ENCODE measurements around the gene CPNE4.

CPNE4 gene

DNA sequence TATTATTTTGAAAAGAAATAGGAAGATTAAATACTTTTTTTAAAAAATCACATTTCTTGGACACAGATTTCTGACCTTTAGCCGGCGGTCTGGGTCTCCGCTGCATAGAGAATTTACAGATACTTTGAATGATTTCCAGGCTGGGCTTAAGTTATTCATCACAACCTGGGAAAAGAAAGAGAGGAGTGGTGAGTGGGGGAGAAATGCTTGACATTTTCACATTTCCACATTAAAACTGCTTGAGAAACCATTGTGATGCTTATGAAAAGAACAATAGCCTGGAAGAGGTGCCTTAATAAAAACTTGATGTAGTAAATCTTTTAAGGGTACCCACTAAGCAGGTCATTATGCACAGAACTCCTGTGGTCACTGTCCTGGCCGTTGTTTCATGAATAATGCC, 365.2 kb downstream of the CPNE4 start:
- DNase-seq: no peak

- no peak for DNase-seq
These were observed 376.0 kb downstream of the CPNE4 start for GRCh38 chr3:131658771-131659170.

- DNase-seq: no peak
These were observed 376.7 kb downstream of the CPNE4 start for GRCh38 chr3:131658115-131658514.

GRCh38 chr3:131655070-131655690, 379.6 kb downstream of the CPNE4 start:
- DNase-seq: no peak

- no peak for DNase-seq
These were observed 389.2 kb downstream of the CPNE4 start for GRCh38 chr3:131645638-131646037.

DNA sequence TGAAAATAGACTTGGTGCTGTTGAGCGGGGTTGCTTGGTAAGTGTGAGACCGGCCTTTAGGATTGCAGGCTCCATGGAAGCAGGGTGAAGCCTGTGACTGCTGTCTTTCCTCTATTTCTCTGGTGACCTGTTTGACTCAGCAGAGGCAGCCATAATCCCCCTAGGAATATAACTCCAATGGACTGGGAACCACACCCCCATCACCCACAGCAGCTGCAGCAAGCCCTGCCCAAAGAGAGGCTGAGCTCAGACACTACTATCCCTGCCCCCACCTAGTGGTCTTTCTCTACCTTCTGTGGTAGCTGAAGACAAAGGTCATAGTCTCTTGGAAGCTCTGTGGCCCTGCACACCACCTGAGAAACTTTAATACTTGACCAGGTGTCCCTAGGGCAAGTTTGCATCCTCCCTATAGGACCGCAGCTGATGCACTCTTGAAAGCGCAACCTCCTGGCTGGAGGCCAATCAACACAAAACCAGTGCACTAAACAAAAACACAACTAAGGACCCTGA, 398.5 kb downstream of the CPNE4 start:
- no peak for DNase-seq

- DNase-seq: peak in 1 of 3 donors; percentile 17
These were observed 404.0 kb downstream of the CPNE4 start for GRCh38 chr3:131630807-131631206.

- peak; percentile 46 to 64 (median 54) for DNase-seq
These were observed 404.7 kb downstream of the CPNE4 start for GRCh38 chr3:131630097-131630496.

- no peak for DNase-seq
These were observed 411.4 kb downstream of the CPNE4 start for GRCh38 chr3:131623431-131623830.

GRCh38 chr3:131622726-131623125, 412.1 kb downstream of the CPNE4 start:
- no peak for DNase-seq

- DNase-seq: no peak
These were observed 413.8 kb downstream of the CPNE4 start for GRCh38 chr3:131620977-131621376.

DNA sequence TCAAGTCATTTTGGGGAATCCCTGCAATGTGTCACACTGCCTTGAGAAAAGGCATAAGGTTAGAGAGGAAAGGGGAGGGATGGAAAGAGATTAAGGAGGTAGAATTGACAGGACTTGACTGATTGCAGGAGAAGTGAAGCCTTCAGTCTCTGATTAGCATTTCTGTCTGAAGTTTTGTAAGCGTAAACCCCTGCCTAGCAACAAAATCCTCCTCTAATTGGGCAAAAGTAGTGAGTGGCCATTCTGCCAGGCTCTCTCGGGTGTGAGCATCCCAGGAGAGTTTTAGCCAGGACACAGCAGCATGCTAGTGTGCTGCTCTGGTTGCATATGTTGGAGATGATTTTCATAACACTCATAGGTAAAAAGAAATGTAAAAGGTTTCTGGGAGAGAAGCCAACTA, 415.0 kb downstream of the CPNE4 start:
- no peak for DNase-seq

- no peak for DNase-seq
These were observed 418.1 kb downstream of the CPNE4 start for GRCh38 chr3:131616719-131617118.

DNA sequence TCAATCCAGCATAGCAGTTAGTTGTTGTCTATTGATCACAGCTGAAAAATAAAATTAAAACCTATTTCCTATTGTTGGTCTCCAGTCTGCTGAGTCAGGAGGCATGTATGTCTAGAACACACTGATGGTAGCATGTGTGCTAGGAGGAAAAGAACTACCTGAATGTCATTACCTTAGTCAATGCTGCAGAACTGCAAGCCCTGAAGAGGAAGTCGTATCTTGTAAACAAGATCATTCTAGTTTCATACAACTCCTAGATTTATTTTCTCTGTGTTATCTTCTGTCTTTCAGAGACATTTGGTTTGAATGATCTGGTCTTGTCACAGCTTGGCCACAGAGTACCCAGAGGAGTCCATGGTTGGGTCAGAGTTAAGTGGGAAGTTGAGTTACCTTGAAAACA, 422.1 kb downstream of the CPNE4 start:
- no peak for DNase-seq

DNA sequence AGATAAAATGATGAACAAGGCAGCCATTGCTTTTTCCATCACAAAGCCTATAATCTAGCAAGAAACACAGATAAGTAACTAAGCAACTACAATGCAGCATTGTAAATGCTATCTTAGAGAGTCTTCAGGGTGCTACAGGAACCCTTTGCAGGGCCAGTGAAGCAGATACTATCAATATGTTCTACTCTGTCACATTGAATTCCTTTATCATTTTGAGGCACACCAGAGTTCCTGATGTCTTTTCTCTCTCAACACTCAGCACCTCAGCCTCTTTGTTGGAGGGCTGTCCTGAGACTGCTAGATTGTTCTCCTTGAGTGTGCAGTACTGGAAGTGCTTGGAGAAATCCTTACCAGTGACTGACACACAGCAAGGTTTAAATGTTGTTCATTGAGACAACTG, 424.6 kb downstream of the CPNE4 start:
- no peak for DNase-seq

DNA sequence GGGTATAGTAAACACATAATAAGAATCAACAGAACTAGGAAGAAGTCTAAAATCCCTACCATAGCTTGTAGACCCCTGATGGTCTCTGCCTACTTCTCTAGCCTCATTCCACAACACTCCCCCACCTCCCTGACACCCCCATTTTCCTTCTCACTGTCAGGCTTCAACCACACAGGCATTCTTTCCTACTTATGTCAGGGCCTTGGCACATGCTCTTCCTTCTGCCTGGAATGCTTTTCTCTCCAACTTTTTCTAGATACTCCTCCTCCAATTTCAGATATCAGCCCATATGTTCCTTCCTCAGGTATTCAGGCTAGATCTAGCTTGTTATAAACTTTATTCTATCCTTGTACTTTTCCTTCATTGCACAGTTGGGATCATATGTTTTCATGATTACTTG, 426.1 kb downstream of the CPNE4 start:
- no peak for DNase-seq

DNA sequence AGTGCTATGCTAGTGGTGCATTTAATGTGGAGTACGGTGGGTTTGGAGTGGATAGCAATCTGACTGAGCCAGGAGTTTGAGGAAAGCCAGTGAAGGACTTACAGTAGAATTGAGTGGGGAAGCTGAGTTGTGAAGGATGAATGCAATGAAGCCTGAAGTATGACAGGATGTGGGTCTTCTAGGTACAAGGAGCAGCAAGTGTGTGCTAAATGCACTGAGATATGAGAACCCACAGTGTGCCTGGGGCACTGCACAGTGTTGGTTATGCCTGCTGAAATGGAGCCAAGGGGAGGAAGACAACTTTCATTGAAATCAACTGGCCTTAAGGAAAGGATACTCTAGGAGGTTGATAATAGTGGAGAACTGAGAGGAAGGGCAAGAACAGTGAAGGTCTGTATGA, 426.5 kb downstream of the CPNE4 start:
- DNase-seq: no peak

GRCh38 chr3:131605916-131606315, 428.9 kb downstream of the CPNE4 start:
- DNase-seq: no peak

DNA sequence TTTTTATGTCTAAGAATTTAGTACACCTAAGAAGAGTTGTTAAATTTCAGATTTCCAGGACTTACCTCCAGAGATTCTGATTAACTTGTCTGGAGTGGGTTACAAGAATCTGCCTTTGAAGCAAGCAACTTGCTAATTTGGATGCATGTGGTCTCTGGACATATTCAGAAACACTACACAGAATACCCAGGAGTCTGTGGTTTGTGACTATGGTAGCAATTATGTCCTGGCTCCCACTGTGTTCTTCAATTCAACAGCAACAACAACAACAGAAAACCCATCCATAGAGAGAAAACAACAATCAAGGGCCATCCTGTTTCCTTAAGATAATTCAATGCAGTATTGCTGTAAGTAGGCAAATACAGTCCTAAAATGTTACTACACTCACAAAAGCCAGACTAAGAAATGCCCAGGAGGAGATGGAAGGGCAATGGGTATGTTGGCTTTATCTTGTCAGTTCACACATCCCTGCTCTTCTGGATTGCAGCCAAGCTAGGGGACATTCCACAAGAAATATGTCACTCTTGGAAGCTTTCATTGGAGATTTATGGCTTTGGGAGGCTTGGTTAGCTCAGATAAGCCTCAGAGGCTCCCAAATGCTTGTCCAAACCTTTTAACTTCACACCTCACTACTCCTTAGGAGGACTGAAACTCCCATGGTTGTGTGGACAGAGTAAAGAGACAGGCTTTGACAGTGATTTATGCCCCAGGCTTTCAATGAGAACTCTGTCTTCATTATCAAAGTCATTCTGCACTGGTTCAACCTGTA, 432.6 kb downstream of the CPNE4 start:
- no peak for DNase-seq

- no peak for DNase-seq
These were observed 437.0 kb downstream of the CPNE4 start for GRCh38 chr3:131597816-131598215.

GRCh38 chr3:131596884-131597283, 437.9 kb downstream of the CPNE4 start:
- DNase-seq: no peak

- no peak for DNase-seq
These were observed 443.3 kb downstream of the CPNE4 start for GRCh38 chr3:131591394-131592014.

DNA sequence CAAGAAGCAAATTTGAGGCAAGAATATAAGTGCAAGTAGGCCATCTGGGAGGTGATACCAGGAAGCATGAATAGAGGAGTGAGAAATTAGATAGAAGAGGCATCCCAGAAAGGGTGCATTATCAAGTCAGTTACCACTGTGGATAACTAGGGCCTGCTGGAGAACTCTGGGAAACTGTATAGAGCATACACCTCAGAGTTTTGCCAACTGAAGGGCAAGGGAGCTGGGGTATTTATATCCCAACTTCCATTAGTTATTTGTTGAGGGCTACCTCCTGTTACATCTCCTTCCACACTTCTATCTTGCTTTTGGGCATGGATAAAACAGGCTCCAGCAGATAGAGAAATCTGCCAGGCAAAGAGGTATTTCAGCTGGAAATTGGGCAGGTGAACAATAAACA, 448.5 kb downstream of the CPNE4 start:
- DNase-seq: no peak

DNA sequence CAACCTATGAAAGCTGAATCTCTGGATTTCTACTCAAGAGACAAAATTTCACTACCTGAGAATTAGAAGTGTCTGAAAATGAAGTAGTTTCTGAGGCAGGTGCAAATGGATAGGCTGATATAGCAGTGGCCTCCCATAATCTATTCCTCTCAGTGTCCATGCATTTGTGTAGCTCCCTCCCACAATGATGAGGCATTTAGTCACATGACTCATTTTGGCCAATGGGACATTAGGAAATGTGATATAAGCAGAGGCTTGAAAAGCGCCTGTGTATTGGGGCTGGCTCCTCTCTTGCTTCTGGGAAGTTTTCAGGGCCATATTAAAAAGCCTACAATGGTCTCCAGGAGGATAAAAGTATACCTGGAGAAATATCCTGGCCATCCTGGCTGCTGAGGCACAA, 452.4 kb downstream of the CPNE4 start:
- no peak for DNase-seq

Measured in suppressor macrophage treated with lipopolysaccharide for 1 hour (primary cell).